PC-9 (cell line): ENCODE data around the gene SLMAP.

ENCODE experiments used
- CTCF ChIP-seq: fragments of 200-600 bp; sonication (generic); conservative IDR thresholded peaks from 2 replicates; pipeline ENCODE4 v1.6.1; 2017; ENCODE audit warnings: mixed run types, antibody characterized with exemption, mild to moderate bottlenecking, moderate library complexity
- EZH2 ChIP-seq: fragments of 200-600 bp; sonication (generic); IDR thresholded peaks from 2 replicates; pipeline ENCODE4 v1.8.0; 2017; ENCODE audit warnings: antibody characterized with exemption, low read depth

- TF ChIP-seq CTCF (no peak), EZH2 (no peak)
Measured at GRCh38 chr3:57951066-57951882, 195.2 kb downstream of the SLMAP start.
